ENCODE measurements around the gene LRRC56.

- TF ChIP-seq GABPA (IDR thresholded peaks at IDR 0.05; ENCODE audit: low read depth) (no peak), CTCF (IDR thresholded peaks at IDR 0.05; ENCODE audit: insufficient read depth, low read length) (no peak)
These were observed 44.4 kb downstream of the LRRC56 start for GRCh38 chr11:581752-582151.

Data from HL-60 (cell line).